ENCODE results near the gene LPP.

The LPP gene

DNA sequence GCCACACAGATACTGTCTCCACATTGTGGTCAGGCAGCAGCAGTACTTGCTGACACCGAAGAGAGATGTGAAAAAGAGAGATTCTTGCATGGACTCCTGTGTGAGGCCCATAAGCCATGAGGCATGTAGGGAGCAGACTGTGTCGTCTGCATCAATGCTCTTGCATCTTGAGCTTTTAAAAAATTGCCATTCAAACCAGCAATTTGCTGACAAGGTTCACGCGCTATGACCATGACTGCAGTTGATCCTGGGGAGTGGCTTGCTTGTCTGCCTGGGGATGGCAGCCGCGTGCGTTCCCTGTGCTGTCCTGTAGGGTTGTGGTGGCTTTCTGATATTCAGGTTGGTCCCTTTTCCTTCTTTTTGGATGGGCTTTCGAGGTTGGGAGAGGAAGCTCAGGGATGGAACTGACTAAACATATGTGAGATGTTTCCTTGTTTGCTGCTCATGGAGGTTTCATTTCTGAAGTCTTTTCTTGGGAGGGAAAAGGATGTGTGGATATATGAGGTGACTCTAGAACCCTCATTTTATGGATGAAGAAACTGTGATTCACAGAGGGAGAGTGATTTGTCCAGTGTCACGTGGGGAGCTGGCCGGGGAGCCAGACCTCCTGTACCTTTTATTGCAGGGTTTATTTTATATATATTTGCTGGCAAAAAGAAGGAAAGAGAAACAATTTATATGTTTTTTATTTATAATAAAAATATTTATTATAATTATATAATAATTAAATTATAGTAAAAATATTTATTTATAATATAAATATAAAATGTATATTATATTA lies 48.6 kb downstream of the LPP start:
- no peak for TF ChIP-seq GATA1 (IDR thresholded peaks at IDR 0.05; ENCODE audit: low read depth, low read length)
- TF ChIP-seq POLR2A (IDR thresholded peaks at IDR 0.05; ENCODE audit: low read length): no peak
- DNase-seq: peak; percentile 2 to 5

DNA sequence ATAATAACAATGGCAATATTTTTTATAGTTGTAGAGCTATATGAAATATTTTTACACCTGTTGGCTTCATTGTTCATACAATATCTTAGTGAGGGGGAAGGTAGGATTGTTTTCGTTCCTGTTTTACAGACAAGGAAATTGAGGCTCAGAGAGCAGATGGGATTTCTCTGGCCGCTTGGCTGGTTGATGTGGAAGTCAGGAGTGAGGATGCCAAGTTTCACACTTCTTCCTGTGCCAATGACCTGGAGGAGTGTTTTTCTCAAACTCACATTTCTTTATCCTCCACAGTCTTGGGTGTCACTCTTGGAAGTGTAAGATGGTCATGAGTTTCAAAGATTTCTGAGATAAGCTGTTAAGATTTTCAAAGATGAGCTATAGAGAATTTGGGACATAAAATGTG lies 50.6 kb downstream of the LPP start:
- DNase-seq: no peak

DNA sequence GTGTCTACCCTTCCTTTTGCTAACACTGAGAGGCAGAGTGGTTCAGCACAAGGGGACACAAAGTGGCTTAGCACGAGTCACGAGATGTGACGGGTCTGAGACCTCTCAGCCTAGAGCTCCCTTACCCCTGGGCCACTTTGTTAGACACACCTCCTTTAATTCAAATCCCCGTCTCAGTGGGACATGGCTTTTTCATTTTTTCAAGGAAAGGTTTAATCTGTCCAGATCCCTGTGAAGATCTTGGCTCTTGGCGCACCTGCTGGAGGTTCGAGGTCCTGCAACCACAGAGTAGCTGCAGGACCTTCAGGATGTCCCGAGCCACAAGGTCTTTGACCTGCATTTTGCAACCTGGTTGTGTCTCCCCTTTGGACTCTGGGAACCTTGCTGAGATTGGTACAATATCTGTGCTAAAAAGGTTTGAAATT lies 52.0 kb downstream of the LPP start:
- TF ChIP-seq GATA1 (IDR thresholded peaks at IDR 0.05; ENCODE audit: low read depth, low read length) (no peak), POLR2A (IDR thresholded peaks at IDR 0.05; ENCODE audit: low read length) (no peak)
- DNase-seq: no peak

More for the DNA sequence above, 50.6 kb downstream of the LPP start:
- TF ChIP-seq GATA1 (IDR thresholded peaks at IDR 0.05; ENCODE audit: low read depth, low read length) (no peak), POLR2A (IDR thresholded peaks at IDR 0.05; ENCODE audit: low read length) (no peak)

DNA sequence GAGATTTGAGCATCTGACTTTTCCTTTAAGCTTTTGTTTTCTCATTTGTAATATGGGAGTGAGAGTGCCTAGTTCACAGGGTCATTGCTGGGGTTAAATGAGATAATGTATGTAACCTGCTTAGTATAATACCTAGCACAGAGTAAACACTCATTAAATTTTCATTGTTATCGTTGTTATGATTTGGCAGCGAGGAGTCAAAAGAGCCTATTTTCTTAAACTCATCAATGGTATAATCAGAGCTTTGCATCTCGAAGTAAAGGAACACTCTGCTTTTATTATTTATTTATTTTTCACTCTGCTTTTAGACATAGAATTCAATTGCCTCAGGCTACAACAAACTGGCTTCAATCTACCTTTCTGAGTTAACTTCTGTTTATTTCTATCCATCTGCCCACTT lies 52.8 kb downstream of the LPP start:
- DNase-seq: no peak
- no peak for TF ChIP-seq GATA1 (IDR thresholded peaks at IDR 0.05; ENCODE audit: low read depth, low read length)
- TF ChIP-seq POLR2A (IDR thresholded peaks at IDR 0.05; ENCODE audit: low read length): no peak

DNA sequence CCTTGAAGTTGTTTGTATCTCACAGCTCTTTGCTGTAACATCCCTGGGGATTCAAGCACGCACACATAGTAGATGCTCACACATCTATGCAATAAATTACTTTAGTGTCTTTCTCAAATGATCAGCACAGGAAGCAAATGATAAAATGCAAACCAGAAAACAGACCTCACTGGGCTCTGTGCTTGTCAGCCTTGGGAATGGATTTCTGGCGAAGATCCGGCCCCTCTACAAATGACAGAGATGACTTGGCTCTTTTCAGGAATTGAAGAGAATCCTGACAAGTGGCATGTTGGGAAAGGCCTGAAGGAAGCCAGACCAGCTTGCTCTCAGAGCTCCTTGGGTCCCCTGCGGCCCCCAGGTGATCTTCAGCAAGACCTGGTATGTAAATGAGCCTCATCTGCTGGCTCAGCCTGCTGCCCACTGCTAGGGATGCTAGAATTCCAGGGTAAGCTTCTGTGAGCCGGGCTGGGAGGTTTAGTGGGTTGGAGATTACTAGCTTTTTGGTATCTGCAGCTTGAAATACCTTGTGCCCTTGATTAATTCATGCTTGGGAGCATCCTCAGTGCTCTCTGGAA lies 54.1 kb downstream of the LPP start:
- no peak for TF ChIP-seq GATA1 (IDR thresholded peaks at IDR 0.05; ENCODE audit: low read depth, low read length)
- no peak for TF ChIP-seq POLR2A (IDR thresholded peaks at IDR 0.05; ENCODE audit: low read length)
- DNase-seq: no peak

DNA sequence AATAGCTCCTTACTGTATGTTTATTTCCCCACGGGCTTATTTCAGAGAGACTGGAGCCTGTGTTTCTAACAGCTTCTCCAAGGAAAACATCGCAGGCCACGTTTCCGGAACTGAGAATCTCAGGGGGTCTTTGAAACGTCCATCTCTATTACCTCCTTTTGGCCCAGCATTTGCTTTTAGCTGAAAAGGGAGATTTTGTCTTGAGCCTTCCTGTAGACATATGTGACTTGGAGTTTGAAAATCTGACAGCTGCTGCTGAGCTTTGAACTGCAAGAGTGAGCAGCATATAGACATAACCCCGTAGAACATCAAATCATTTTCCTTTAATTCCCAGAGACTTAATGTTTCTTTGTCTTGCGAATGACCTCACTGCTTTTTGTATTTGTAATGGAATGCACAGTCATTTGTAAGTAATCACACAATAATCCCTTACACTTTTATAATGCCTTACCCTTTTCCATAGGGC lies 54.6 kb downstream of the LPP start:
- no peak for DNase-seq
- no peak for TF ChIP-seq GATA1 (IDR thresholded peaks at IDR 0.05; ENCODE audit: low read depth, low read length)
- no peak for TF ChIP-seq POLR2A (IDR thresholded peaks at IDR 0.05; ENCODE audit: low read length)

DNA sequence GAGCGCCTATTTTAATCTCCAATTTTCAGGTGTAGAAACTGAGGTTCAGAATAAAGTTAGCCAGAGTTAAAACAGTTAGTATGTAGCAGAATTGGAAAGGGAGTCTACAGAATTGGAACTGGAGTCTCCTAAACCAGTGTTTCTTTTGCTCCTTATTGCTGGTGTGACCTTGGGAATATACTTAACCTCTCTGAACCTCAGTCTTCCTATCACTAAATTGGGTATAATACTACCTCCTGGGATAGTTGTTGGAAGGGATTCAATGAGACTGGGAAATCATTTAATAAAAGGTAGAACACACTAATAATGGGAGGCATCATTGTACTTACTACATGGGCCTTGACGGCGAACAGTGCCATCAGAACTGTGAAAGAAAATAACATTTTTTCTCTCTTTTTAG lies 55.1 kb downstream of the LPP start:
- DNase-seq: no peak
- TF ChIP-seq GATA1 (IDR thresholded peaks at IDR 0.05; ENCODE audit: low read depth, low read length): no peak
- TF ChIP-seq POLR2A (IDR thresholded peaks at IDR 0.05; ENCODE audit: low read length): no peak

DNA sequence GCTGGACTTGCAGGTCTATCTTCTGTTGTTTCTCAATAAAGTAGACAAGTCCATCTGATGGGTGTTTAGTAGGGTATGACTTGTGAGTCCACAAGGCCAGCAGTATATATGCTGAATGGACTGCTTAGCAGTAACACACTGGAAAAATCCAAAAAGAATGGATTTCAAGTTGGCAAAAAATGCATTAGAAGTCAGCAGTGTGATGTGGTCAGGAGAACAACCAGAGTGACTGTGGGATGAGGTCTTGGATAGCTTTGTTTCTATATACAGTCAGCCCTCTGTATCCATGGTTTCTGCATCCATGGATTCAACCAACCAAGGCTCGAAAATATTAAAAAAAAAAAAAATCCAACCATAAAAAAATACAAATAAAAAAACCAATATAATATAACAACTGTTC lies 55.8 kb downstream of the LPP start:
- no peak for DNase-seq

DNA sequence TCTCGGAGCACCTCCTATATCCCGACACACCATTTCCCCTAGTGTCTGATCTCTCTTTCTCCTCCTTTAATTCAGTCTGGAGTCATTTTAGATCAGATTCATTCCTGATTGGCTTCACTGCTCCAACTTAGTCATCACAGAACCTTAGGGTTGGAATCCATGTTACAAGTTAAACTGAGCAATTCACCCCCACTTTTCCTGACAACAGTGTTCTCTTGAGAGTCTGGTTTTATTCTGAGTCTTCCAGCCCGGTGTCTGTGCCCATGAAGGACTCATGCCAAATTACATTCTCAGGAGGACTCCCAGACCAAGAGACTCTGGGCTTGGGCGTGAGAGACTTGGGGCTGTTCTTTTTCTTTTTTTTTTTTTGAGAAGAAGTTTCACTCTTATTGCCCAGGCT lies 57.5 kb downstream of the LPP start:
- TF ChIP-seq POLR2A (IDR thresholded peaks at IDR 0.05; ENCODE audit: low read length) (no peak), GATA1 (IDR thresholded peaks at IDR 0.05; ENCODE audit: low read depth, low read length) (no peak)
- DNase-seq: no peak

More for the DNA sequence above, 55.8 kb downstream of the LPP start:
- TF ChIP-seq GATA1 (IDR thresholded peaks at IDR 0.05; ENCODE audit: low read depth, low read length): no peak
- no peak for TF ChIP-seq POLR2A (IDR thresholded peaks at IDR 0.05; ENCODE audit: low read length)

DNA sequence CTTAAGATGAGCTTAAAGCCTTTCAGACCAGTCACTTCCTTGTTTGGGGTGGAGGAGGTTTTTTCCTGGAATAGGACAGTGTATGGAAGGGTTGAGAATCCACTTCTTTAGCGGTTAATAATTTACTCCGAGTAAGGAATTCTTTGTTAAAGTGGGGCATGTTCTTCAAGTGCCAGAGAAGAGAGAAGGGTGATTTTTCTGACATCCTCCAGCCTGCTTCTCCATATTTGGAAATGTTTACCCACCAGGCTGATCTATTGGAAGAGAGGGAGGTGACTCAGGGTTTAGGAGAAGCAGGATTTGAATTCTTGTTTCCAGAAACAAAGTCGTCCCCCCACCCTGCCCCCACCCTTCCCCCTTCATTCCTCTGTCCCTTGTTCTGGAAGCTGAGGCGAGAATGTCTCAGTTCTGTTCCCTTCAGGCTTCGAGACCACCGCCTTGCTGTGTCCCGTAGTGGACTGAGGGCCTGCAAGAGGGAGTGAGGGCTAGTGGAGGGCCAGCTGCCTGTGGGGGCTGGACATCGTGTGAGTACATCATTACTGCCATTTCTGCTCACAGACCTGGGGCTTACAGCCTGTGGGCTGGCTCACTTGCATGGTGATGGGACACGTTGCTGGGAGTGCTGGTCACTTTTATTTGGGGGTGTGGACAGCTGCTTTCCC lies 58.5 kb downstream of the LPP start:
- TF ChIP-seq POLR2A (IDR thresholded peaks at IDR 0.05; ENCODE audit: low read length) (no peak), GATA1 (IDR thresholded peaks at IDR 0.05; ENCODE audit: low read depth, low read length) (no peak)
- DNase-seq: no peak

DNA sequence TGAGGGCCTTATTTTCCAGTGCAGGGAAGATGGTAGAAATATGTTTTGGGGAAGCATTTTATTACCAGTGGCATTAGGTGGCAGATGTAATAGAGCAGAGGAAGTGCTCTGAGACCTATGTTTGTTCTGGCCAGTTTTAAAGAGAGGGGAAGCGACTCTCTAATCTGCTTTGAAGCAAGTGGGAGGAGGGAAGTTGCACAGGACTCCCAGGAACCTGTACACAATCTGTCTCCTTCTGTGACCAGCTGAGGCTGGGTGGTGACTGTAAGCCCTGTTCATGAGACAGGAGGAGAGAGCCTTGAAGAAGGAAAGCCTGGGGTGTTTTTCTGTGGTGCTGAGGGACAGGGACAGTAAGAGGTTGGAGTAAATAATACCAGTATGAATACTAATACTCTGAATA lies 60.5 kb downstream of the LPP start:
- DNase-seq: no peak
- TF ChIP-seq GATA1 (IDR thresholded peaks at IDR 0.05; ENCODE audit: low read depth, low read length) (no peak), POLR2A (IDR thresholded peaks at IDR 0.05; ENCODE audit: low read length) (no peak)

DNA sequence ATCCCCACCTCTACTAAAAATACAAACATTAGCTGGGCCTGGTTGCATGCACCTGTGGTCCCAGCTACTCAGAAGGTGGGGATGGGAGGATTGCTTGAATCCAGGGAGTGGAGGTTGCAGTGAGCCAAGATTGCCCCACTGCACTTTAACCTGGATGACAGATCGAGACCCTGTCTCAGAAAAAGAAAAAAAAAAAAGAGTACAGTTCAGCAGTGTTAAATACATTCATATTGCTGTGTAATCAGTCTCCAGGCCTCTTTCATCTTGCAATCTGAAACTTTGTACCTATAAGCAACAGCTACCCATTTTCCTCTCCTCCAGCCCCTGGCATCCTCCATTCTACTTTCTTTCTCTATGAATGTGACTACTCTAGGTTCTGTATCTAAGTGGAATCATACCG lies 61.2 kb downstream of the LPP start:
- TF ChIP-seq GATA1 (IDR thresholded peaks at IDR 0.05; ENCODE audit: low read depth, low read length) (no peak), POLR2A (IDR thresholded peaks at IDR 0.05; ENCODE audit: low read length) (no peak)

DNA sequence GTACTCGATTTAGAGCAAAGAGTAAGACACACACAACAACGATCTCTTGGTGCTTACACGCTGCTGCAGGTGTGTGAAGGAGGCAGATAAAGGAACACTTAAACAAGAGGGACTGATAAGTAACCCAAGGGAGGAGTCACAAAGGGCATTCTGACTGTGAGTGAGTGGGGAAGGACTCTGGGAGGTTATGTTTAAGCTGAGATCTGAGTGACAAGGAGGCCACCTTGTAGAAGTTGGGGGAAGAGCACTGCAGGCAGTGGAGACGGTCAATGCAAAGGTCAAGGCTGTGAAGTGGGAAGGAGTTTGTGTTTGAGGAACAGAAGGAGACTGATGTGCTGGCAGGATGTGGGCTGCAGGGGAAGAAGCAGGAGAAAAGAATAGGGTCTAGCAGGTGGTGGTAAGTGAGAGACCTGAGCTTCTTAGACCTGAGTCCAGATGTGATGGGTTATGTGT lies 63.1 kb downstream of the LPP start:
- DNase-seq: peak in 1 of 2 experiments; percentile 4
- TF ChIP-seq GATA1 (IDR thresholded peaks at IDR 0.05; ENCODE audit: low read depth, low read length) (no peak), POLR2A (IDR thresholded peaks at IDR 0.05; ENCODE audit: low read length) (no peak)

More for the DNA sequence above, 61.2 kb downstream of the LPP start:
- DNase-seq: no peak

DNA sequence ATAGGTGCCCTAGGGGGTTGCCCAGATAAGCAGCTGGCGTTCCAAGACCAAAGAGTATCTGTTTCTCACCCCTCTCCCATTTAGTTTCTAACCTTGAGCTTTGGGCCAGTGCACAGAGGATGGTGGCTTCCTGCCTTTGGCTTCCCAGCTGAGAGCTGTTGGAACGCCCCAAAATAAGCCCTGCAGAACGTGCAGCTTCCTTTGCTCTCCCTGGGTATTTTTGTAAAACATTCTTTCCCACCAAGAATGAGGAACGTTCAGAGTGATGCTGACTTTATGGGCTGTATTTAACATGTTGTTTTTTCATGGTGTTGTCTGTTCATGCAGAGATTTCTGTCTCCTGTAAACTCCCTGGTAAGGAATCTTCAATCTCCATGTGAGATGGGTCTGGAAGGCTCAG lies 63.8 kb downstream of the LPP start:
- no peak for TF ChIP-seq POLR2A (IDR thresholded peaks at IDR 0.05; ENCODE audit: low read length)
- TF ChIP-seq GATA1 (IDR thresholded peaks at IDR 0.05; ENCODE audit: low read depth, low read length): no peak
- no peak for DNase-seq
